Activated naive CD4-positive, alpha-beta T cell treated with anti-CD3 and anti-CD28 coated beads, Interleukin-2, amount 50 U/mL, for 24 hours (primary cell): ENCODE results near the gene FLNA.

Source experiments
- H3K27ac Mint-ChIP-seq: one replicate; pipeline ENCODE4 v1.8.0; 2021; ENCODE audit warnings: mild to moderate bottlenecking, mixed read lengths
- H3K27me3 Mint-ChIP-seq: one replicate; pipeline ENCODE4 v1.8.0; 2021; ENCODE audit warnings: mixed read lengths
- H3K36me3 Mint-ChIP-seq: one replicate; pipeline ENCODE4 v1.8.0; 2021; ENCODE audit warnings: mixed read lengths
- H3K4me1 Mint-ChIP-seq: one replicate; pipeline ENCODE4 v1.8.0; 2021; ENCODE audit warnings: mixed read lengths
- H3K4me3 Mint-ChIP-seq: one replicate; pipeline ENCODE4 v1.8.0; 2021; ENCODE audit warnings: mild to moderate bottlenecking, mixed read lengths
- H3K9me3 Mint-ChIP-seq: one replicate; pipeline ENCODE4 v1.8.0; 2021; ENCODE audit warnings: mixed read lengths

Gene FLNA

DNA sequence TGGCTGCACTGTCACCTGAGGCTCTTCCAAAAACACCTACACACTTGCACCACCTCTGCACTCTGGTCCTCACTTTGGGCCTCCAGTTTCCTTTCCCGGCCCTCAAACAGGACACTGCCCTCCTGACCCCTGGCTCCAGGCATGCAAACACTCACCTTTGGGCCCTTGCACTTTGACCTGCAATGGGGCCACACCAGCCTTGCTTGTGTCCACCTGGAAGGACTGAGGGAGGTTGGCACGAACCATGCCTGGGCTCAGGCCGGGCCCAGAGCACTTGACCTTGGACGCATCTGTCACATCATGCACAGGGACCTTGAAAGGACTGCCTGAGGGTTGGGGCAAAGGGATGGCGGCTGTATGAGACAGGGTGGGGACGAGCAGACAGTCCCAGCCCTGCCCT is 15.6 kb downstream of the FLNA start:
- Mint-ChIP-seq H3K36me3 (no peaks in the 10 kb centered on the region), H3K27ac (no peak overlapping the region), H3K4me3 (no peak overlapping the region), H3K4me1 (peaks cover 6% of the 10 kb centered on the region), H3K27me3 (no peaks in the 10 kb centered on the region), H3K9me3 (no peaks in the 10 kb centered on the region)

- no peak overlapping the region for H3K4me3 Mint-ChIP-seq
- H3K36me3 Mint-ChIP-seq, result no peaks in the 10 kb centered on the region
- peaks cover 6% of the 10 kb centered on the region for H3K4me1 Mint-ChIP-seq
- no peaks in the 10 kb centered on the region for H3K27me3 Mint-ChIP-seq
- H3K27ac Mint-ChIP-seq, result peak overlapping the region; percentile 35
- H3K9me3 Mint-ChIP-seq, result no peaks in the 10 kb centered on the region
These were observed 16.4 kb downstream of the FLNA start for GRCh38 chrX:154358011-154358410.

DNA sequence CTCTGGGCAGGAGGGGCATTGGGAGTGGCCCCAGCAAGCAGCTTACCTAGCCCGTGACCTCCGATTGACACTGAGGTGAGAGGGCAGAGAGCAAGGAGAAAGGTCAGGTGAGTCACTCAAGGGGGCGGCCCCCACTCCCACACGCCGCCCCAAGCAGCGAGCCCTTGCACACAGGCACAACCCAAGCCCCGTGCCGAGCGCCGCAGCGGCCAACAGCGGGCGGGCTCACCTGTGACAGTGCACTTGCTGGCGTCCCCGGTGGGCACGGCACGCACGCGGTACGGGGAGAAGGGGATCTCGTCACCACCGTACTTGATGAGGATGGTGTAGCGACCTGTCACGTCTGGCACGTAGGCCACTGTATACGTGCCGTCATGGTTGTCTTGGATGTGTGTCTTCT is 17.2 kb downstream of the FLNA start:
- peak overlapping the region; percentile 35 for H3K27ac Mint-ChIP-seq
- H3K9me3 Mint-ChIP-seq, result no peaks in the 10 kb centered on the region
- H3K4me1 Mint-ChIP-seq, result peaks cover 6% of the 10 kb centered on the region

GRCh38 chrX:154356596-154356995 is 17.8 kb downstream of the FLNA start:
- H3K27ac Mint-ChIP-seq, result no peak overlapping the region
- H3K4me1 Mint-ChIP-seq, result peaks cover 9% of the 10 kb centered on the region
- H3K9me3 Mint-ChIP-seq, result no peaks in the 10 kb centered on the region
- H3K4me3 Mint-ChIP-seq, result no peak overlapping the region
- H3K36me3 Mint-ChIP-seq, result no peaks in the 10 kb centered on the region
- no peaks in the 10 kb centered on the region for H3K27me3 Mint-ChIP-seq

More for the DNA sequence above, 17.2 kb downstream of the FLNA start:
- Mint-ChIP-seq H3K36me3 (no peaks in the 10 kb centered on the region), H3K27me3 (no peaks in the 10 kb centered on the region), H3K4me3 (no peak overlapping the region)

DNA sequence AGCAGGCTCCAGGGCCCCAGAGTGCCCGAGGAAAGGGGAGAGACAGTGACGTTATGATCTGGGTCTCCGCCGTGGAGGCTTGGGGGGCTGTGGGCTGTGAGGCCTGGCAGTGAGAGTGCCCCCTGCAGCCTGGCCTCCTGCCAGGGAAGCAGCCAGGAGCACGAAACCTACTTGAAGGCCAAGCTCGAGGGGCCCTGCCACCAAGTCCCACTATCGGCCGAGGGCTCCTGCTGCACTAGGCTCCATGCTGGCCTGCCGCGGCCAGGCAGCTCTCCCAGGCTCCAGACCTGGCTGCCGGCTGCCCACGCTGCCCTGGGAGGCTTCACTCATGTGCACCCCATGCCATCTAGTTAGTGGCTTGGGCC is 18.7 kb downstream of the FLNA start:
- Mint-ChIP-seq H3K9me3 (no peaks in the 10 kb centered on the region), H3K4me3 (no peak overlapping the region), H3K36me3 (no peaks in the 10 kb centered on the region), H3K27ac (no peak overlapping the region), H3K4me1 (peaks cover 12% of the 10 kb centered on the region), H3K27me3 (no peaks in the 10 kb centered on the region)

- peaks cover 12% of the 10 kb centered on the region for H3K4me1 Mint-ChIP-seq
- no peaks in the 10 kb centered on the region for H3K27me3 Mint-ChIP-seq
- no peaks in the 10 kb centered on the region for H3K9me3 Mint-ChIP-seq
- no peaks in the 10 kb centered on the region for H3K36me3 Mint-ChIP-seq
- no peak overlapping the region for H3K4me3 Mint-ChIP-seq
- no peak overlapping the region for H3K27ac Mint-ChIP-seq
These were observed 19.2 kb downstream of the FLNA start for GRCh38 chrX:154355094-154355775.

DNA sequence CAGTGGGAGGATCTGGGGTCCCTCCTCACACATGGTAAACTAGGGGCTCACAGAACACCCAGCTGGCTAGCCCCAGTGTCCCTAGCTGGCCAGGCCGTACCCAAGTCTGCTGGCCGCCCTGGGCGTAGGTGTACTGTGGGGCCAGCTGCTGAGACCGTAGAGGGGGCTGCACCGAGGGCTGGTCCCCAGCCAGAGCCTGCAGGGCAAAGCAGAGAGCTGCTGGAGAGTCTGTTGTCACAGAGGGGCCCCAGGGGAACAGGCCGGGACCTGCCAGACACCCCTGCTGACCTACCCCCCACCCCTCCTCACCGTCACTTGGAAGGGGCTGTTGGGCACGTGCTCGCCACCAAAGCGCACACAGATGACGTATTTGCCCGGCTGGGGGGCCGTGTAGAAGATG is 19.9 kb downstream of the FLNA start:
- Mint-ChIP-seq H3K27me3 (no peaks in the 10 kb centered on the region), H3K36me3 (no peaks in the 10 kb centered on the region), H3K9me3 (no peaks in the 10 kb centered on the region), H3K27ac (no peak overlapping the region), H3K4me3 (no peak overlapping the region), H3K4me1 (peaks cover 15% of the 10 kb centered on the region)

GRCh38 chrX:154354013-154354412 is 20.4 kb downstream of the FLNA start:
- Mint-ChIP-seq H3K4me3 (no peak overlapping the region), H3K36me3 (no peaks in the 10 kb centered on the region), H3K4me1 (peaks cover 15% of the 10 kb centered on the region)

DNA sequence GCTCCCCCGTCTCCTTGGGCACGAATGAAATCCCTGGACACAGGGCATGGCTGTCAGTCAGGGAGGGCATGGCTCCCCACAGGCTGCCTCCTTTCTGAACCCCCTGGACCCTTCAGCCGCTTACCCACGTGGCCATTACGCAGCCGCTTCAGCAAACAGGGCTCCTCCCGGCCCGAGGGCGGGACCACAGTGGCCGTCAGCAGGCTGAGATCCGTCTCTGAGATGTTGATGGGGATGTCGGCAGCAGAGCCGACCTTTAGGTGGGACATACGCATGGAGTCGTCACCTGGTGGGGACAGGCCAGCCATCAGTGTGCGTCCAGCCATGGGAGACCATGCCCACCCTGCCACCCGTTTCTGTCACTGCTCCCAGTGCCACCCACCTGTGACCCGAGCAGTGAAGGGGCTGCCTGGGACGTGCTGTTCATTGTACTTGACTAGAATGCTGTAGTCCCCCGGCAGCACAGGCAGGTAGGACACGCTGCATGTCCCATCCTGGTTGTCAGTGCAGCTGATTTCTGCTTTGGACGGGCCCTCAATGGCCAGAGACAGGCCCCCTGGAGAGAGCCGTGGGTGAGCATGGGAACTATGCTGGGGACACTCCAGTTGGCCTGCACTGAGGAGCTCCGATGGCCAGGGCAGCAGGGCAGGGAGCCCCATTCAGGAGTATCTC is 21.1 kb downstream of the FLNA start:
- Mint-ChIP-seq H3K27ac (no peak overlapping the region), H3K36me3 (no peaks in the 10 kb centered on the region), H3K27me3 (no peaks in the 10 kb centered on the region), H3K4me1 (peaks cover 18% of the 10 kb centered on the region), H3K4me3 (no peak overlapping the region), H3K9me3 (no peaks in the 10 kb centered on the region)

More at GRCh38 chrX:154354013-154354412, 20.4 kb downstream of the FLNA start:
- H3K27ac Mint-ChIP-seq, result no peak overlapping the region
- no peaks in the 10 kb centered on the region for H3K27me3 Mint-ChIP-seq
- no peaks in the 10 kb centered on the region for H3K9me3 Mint-ChIP-seq

DNA sequence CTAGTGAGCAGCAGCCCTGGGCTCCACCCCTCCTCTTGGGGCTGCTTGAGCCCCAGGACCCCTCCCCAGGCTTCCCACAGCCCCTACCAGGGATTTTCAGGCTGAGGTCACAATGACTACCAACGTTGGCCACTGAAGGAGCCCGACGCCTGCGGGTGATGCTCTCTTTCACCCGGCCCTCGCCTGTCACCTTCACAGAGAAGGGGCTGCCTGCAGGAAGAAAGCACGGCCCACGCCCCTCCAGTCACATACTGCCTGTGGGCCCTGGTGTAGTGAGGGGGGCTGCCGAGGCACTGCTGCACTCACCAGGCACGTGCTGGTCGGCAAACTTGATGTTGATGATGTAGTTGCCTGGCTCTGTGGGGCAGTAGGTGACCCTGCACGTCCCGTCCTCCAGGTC is 22.0 kb downstream of the FLNA start:
- Mint-ChIP-seq H3K4me3 (no peak overlapping the region), H3K9me3 (no peaks in the 10 kb centered on the region), H3K27me3 (no peaks in the 10 kb centered on the region), H3K27ac (no peak overlapping the region), H3K4me1 (peaks cover 22% of the 10 kb centered on the region), H3K36me3 (no peaks in the 10 kb centered on the region)

- Mint-ChIP-seq H3K27me3 (no peaks in the 10 kb centered on the region), H3K4me1 (peaks cover 26% of the 10 kb centered on the region), H3K36me3 (no peaks in the 10 kb centered on the region), H3K27ac (peak overlapping the region; percentile 23), H3K4me3 (no peak overlapping the region), H3K9me3 (no peaks in the 10 kb centered on the region)
These were observed 22.4 kb downstream of the FLNA start for GRCh38 chrX:154352012-154352401.

GRCh38 chrX:154351183-154352011 is 23.0 kb downstream of the FLNA start:
- Mint-ChIP-seq H3K27me3 (no peaks in the 10 kb centered on the region), H3K9me3 (no peaks in the 10 kb centered on the region), H3K4me1 (peaks cover 26% of the 10 kb centered on the region), H3K4me3 (no peak overlapping the region), H3K27ac (peak overlapping the region; percentile 80), H3K36me3 (no peaks in the 10 kb centered on the region)

DNA sequence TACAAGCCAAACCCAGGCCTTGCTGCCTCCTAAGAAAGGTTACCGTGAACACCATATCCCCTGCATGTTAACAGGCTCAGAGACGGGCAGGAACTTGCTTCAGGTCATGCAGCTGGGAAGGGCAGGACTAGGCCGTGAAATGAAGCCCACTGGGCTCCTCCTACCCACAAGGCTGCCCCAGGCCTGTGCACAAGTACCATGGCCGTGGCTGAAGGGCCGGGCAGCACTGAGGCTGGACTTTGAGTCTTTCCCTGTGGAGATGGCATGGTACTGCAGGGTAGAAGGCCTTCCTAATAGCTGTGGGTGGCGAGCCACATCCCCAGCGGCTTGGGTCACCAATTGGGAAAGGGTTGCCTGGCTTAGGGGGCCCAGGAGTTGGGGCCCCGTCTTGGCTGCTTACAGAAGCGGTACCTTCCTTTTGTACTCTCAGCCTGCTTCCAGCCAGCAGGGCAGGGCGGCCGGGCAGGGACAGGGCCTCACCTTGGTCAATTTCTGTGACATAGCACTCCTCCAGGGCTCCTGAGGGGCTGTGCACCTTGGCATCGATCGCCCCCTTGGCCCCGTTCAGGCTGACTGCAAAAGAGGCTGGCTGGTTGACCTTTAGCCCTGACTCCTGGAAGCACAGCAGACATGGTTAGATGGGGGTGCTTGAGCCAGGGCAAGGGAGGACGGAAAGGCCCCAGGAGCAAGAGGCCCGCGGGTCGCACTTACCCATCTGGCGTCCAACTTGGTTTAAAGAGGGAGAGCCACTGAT is 23.8 kb downstream of the FLNA start:
- Mint-ChIP-seq H3K36me3 (no peaks in the 10 kb centered on the region), H3K4me1 (peaks cover 23% of the 10 kb centered on the region), H3K4me3 (no peak overlapping the region), H3K27me3 (no peaks in the 10 kb centered on the region), H3K27ac (no peak overlapping the region), H3K9me3 (no peaks in the 10 kb centered on the region)

DNA sequence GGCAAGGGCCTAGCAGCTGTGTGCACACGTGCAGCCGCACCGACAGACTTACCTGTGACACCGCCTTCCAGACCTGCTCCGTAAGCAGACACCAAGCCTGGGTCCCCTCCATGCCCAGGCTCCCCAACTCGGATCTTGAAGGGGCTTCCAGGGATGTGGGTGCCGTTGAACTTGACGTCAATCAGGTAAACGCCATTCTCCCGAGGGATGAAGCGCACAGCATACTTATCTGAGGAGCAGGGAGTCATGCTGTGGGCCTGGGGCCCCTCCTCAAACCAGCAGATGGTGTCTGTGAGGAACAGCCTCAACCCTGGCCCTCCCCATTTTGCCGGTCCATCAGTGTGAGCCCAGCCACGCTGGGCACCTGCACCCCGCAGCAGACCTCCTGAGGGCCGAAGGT is 24.5 kb downstream of the FLNA start:
- H3K36me3 Mint-ChIP-seq, result no peaks in the 10 kb centered on the region
- H3K27me3 Mint-ChIP-seq, result no peaks in the 10 kb centered on the region
- H3K4me1 Mint-ChIP-seq, result peaks cover 23% of the 10 kb centered on the region
- no peaks in the 10 kb centered on the region for H3K9me3 Mint-ChIP-seq
- no peak overlapping the region for H3K27ac Mint-ChIP-seq
- H3K4me3 Mint-ChIP-seq, result no peak overlapping the region

GRCh38 chrX:154349359-154349935 is 25.0 kb downstream of the FLNA start:
- Mint-ChIP-seq H3K9me3 (no peaks in the 10 kb centered on the region), H3K27ac (no peak overlapping the region), H3K4me3 (no peak overlapping the region), H3K4me1 (peaks cover 23% of the 10 kb centered on the region), H3K36me3 (no peaks in the 10 kb centered on the region), H3K27me3 (no peaks in the 10 kb centered on the region)
